ENCODE data around the gene IKBKE.
"Not testable (repeated sequence)": the region's sequence is repeated elsewhere in the genome, so short reads cannot be mapped to it uniquely, and the experiment has no call there.

IKBKE gene

GRCh38 chr1:206477110-206477509, 6.8 kb downstream of the IKBKE start:
- FAIRE-seq, result no peak

- no peak for FAIRE-seq
Measured at GRCh38 chr1:206477581-206478380, 7.5 kb downstream of the IKBKE start.

GRCh38 chr1:206478746-206479145, 8.5 kb downstream of the IKBKE start:
- no peak for FAIRE-seq

- no peak for FAIRE-seq
Measured at GRCh38 chr1:206479183-206480125, 9.2 kb downstream of the IKBKE start.

GRCh38 chr1:206480211-206480610, 9.9 kb downstream of the IKBKE start:
- FAIRE-seq, result no peak

GRCh38 chr1:206482611-206483010, 12.3 kb downstream of the IKBKE start:
- FAIRE-seq, result no peak

GRCh38 chr1:206483864-206484263, 13.6 kb downstream of the IKBKE start:
- FAIRE-seq, result not testable (repeated sequence)

GRCh38 chr1:206484901-206485300, 14.6 kb downstream of the IKBKE start:
- no peak for FAIRE-seq

- FAIRE-seq, result no peak
Measured at GRCh38 chr1:206486995-206487788, 16.9 kb downstream of the IKBKE start.

- no peak for FAIRE-seq
Measured at GRCh38 chr1:206487970-206488369, 17.7 kb downstream of the IKBKE start.

- FAIRE-seq, result no peak
Measured at GRCh38 chr1:206488466-206488865, 18.2 kb downstream of the IKBKE start.

GRCh38 chr1:206489980-206490770, 19.9 kb downstream of the IKBKE start:
- FAIRE-seq, result no peak

GRCh38 chr1:206490771-206491405, 20.6 kb downstream of the IKBKE start:
- FAIRE-seq, result no peak

- FAIRE-seq, result no peak
Measured at GRCh38 chr1:206491616-206492015, 21.3 kb downstream of the IKBKE start.

GRCh38 chr1:206492589-206492988, 22.3 kb downstream of the IKBKE start:
- FAIRE-seq, result no peak

GRCh38 chr1:206493279-206493678, 23.0 kb downstream of the IKBKE start:
- FAIRE-seq, result no peak

GRCh38 chr1:206495011-206495461, 24.8 kb downstream of the IKBKE start:
- FAIRE-seq, result no peak

GRCh38 chr1:206495493-206496046, 25.3 kb downstream of the IKBKE start:
- no peak for FAIRE-seq

- FAIRE-seq, result no peak
Measured at GRCh38 chr1:206496131-206496793, 26.0 kb downstream of the IKBKE start.

GRCh38 chr1:206497363-206497762, 27.1 kb downstream of the IKBKE start:
- no peak for FAIRE-seq

GRCh38 chr1:206497774-206498173, 27.5 kb downstream of the IKBKE start:
- no peak for FAIRE-seq
